B cell (primary cell): ENCODE results near the gene SIRPA. TPM values are rescaled to one million over a fixed set of nuclear protein-coding genes. Genes with fewer than 3 reads are reported as not detected.

Source experiments
- ATAC-seq: fragments of 200-7000 bp; cut with Tn5 transposase; one replicate; pipeline ENCODE4 v1.10.0; 2021; ENCODE audit warnings: low read depth, mild to moderate bottlenecking, moderate number of reproducible peaks, moderate library complexity
- CTCF ChIA-PET: fragments of 350-600 bp; sonication (Branson Sonifier 250); formaldehyde crosslinking; loops from one replicate; lab custom pipeline; 2021; ENCODE audit warnings: antibody characterized with exemption, inconsistent platforms; lab: Charles Lee
- POLR2A ChIA-PET: fragments of 350-600 bp; sonication (Branson Sonifier 250); formaldehyde crosslinking; loops from one replicate; lab custom pipeline; 2021; ENCODE audit warnings: antibody characterized with exemption; lab: Charles Lee
- DNase-seq: peaks from one replicate; pipeline ENCODE4 v3.0.0; 2013
- H2AFZ ChIP-seq: 2 replicates; pipeline ENCODE4 v1.6.1; 2012; ENCODE audit warnings: mild to moderate bottlenecking, low read depth, low read length; ENCODE audit not compliant: insufficient read depth, poor library complexity, severe bottlenecking
- H3K27ac ChIP-seq, 2 donors: 1 replicate in 1 of 2; 2 replicates in 1 of 2; pipeline ENCODE4 v1.5.1; 2012 to 2013; ENCODE audit warnings: low read length in 2 of 2, mild to moderate bottlenecking in 2 of 2, moderate library complexity in 1 of 2
- H3K27me3 ChIP-seq, 4 experiments: fragments of 200-600 bp in 1 of 4; sonication (generic) in 1 of 4; replicated peaks in 1 of 4; 1 replicate in 2 of 4; 2 replicates in 2 of 4; pipeline versions ENCODE4 v1.6.1 to v1.7.0; 2013 to 2016; ENCODE audit warnings: low read length in 3 of 4, mild to moderate bottlenecking in 2 of 4, mixed read lengths in 1 of 4, moderate library complexity in 1 of 4; ENCODE audit not compliant: insufficient read depth in 4 of 4, control insufficient read depth in 3 of 4; ENCODE audit errors: control extremely low read depth in 1 of 4
- H3K36me3 ChIP-seq, 2 experiments: replicated peaks in 1 of 2; 1 replicate in 1 of 2; 2 replicates in 1 of 2; pipeline versions ENCODE4 v1.6.1 to v1.7.1; 2013; ENCODE audit warnings: low read length in 1 of 2; ENCODE audit not compliant: insufficient read depth in 2 of 2, control insufficient read depth in 1 of 2; ENCODE audit errors: control extremely low read depth in 1 of 2, extremely low read depth in 1 of 2
- H3K4me1 ChIP-seq, 2 donors: fragments of 200-600 bp in 1 of 2; sonication (generic) in 1 of 2; 1 replicate in 1 of 2; 2 replicates in 1 of 2; pipeline versions ENCODE4 v1.5.1 to v1.6.1; 2013 to 2017; ENCODE audit warnings: low read length in 2 of 2; ENCODE audit not compliant: control insufficient read depth in 2 of 2, insufficient read depth in 2 of 2
- H3K4me2 ChIP-seq: replicated peaks from 2 replicates; pipeline ENCODE3; 2012; ENCODE audit warnings: mild to moderate bottlenecking, low read depth, low read length; ENCODE audit not compliant: poor library complexity, severe bottlenecking
- H3K4me3 ChIP-seq, 5 experiments: fragments of 200-600 bp in 1 of 5; sonication (generic) in 1 of 5; 1 replicate in 3 of 5; 2 replicates in 2 of 5; pipeline versions ENCODE4 v1.5.1 to v1.7.0; 2011 to 2016; ENCODE audit warnings: low read length in 4 of 5, mild to moderate bottlenecking in 4 of 5, low read depth in 2 of 5, control low read depth in 1 of 5, moderate library complexity in 1 of 5; ENCODE audit not compliant: insufficient read depth in 1 of 5; ENCODE audit errors: control extremely low read depth in 1 of 5, extremely low read depth in 1 of 5
- H3K79me2 ChIP-seq: fragments of 200-600 bp; sonication (generic); one replicate; pipeline ENCODE4 v1.6.0; 2016; ENCODE audit warnings: low read length; ENCODE audit not compliant: control insufficient read depth, insufficient read depth
- H3K9ac ChIP-seq: fragments of 200-600 bp; sonication (generic); 2 replicates; pipeline ENCODE4 v1.6.1; 2017; ENCODE audit warnings: mild to moderate bottlenecking, low read length, moderate library complexity
- H3K9me3 ChIP-seq, 3 donors: one replicate each; pipeline versions ENCODE4 v1.6.1 to v1.7.1; 2013; ENCODE audit warnings: low read length in 2 of 3; ENCODE audit not compliant: control insufficient read depth in 2 of 3, insufficient read depth in 1 of 3; ENCODE audit errors: control extremely low read depth in 1 of 3
- H4K20me1 ChIP-seq: 2 replicates; pipeline ENCODE4 v1.6.0; 2012; ENCODE audit warnings: mild to moderate bottlenecking, low read length; ENCODE audit not compliant: insufficient read depth, control insufficient read depth, poor library complexity, severe bottlenecking
- H3K27ac Mint-ChIP-seq: one replicate; pipeline ENCODE4 v1.8.0; 2021; ENCODE audit warnings: mixed read lengths
- H3K27me3 Mint-ChIP-seq: one replicate; pipeline ENCODE4 v1.8.0; 2021; ENCODE audit warnings: mixed read lengths
- H3K4me1 Mint-ChIP-seq: one replicate; pipeline ENCODE4 v1.8.0; 2021; ENCODE audit warnings: mixed read lengths
- H3K4me3 Mint-ChIP-seq: one replicate; pipeline ENCODE4 v1.8.0; 2021; ENCODE audit warnings: mixed read lengths
- H3K9me3 Mint-ChIP-seq: one replicate; pipeline ENCODE4 v1.8.0; 2022; ENCODE audit warnings: mixed read lengths; ENCODE audit not compliant: insufficient read depth
- CTCF ChIP-seq: fragments of 200-600 bp; IDR thresholded peaks from one replicate; pipeline ENCODE4 v1.8.0; 2022; ENCODE audit warnings: antibody characterized with exemption, mild to moderate bottlenecking
- EZH2 ChIP-seq: IDR thresholded peaks from 2 replicates; pipeline ENCODE4 v1.6.1; 2012; ENCODE audit warnings: borderline replicate concordance, low read depth, mild to moderate bottlenecking, moderate library complexity, low read length; ENCODE audit not compliant: insufficient read depth, poor library complexity, severe bottlenecking
- WGBS: methylation state at CpG from one replicate; pipeline ENCODE4 v1.1.5; 2013; ENCODE audit warnings: missing lambda C conversion rate; ENCODE audit not compliant: insufficient coverage; 5-methylcytosine and 5-hydroxymethylcytosine counted together
- intact Hi-C: fragments of 100-400 bp; cut with micrococcal nuclease; formaldehyde crosslinking; loops from one replicate; pipeline ENCODE4 v1.10.0; 2022
- polyA plus RNA-seq: library from polyadenylated mRNA; depleted of rRNA; stranded (reverse); fragments of >200 nt; gene quantifications from 2 replicates; pipeline ENCODE4 v1.2.3, GENCODE V29; 2012
- total RNA-seq, 2 donors: library from RNA; stranded (reverse); fragments of 120-200 nt in 1 of 2; gene quantifications; 1 replicate in 1 of 2; 2 replicates in 1 of 2; pipeline versions ENCODE4 v1.2.3 to v1.2.4, GENCODE V29; 2013 to 2022

SIRPA gene
- total and polyA plus RNA-seq, 2 donors (not counting 1 experiment from before 2014, with no cell fraction given): 0.94 to 10.2 TPM

GRCh38 chr20:1971893-1972586 lies 76.8 kb downstream of the SIRPA start:
- ATAC-seq (no peak), DNase-seq (no peak)
- no peaks in the 10 kb centered on the region for H3K36me3 ChIP-seq
- Mint-ChIP-seq H3K27ac (no peak overlapping the region), H3K4me1 (peaks cover 3% of the 10 kb centered on the region), H3K4me3 (no peak overlapping the region), H3K27me3 (peaks cover 36% of the 10 kb centered on the region), H3K9me3 (no peaks in the 10 kb centered on the region)
- POLR2A ChIA-PET: no interaction called here
- H3K27me3 ChIP-seq: peaks cover 0 to 7% (median 0%) of the 10 kb centered on the region in 4 experiments
- no peak overlapping the region for H3K4me3 ChIP-seq
- CTCF ChIA-PET: interaction anchor here (0.9 to 1.8 kb wide), 4 partner anchors 17 to 237 kb away, joined by 3 to 5 read pairs (median 4); no protein-coding TSS in a partner anchor
- H3K27ac ChIP-seq: no peak overlapping the region
- H2AFZ ChIP-seq: no peak overlapping the region
- no peak overlapping the region for H3K4me2 ChIP-seq
- intact Hi-C loops: no loop called here
- no peaks in the 10 kb centered on the region for H3K9me3 ChIP-seq
- TF ChIP-seq CTCF (no peak), EZH2 (no peak)
- no CpG with 5 or more reads among the region's 5 CpGs for WGBS
- H3K9ac ChIP-seq: no peak overlapping the region
- peaks cover 3 to 4% of the 10 kb centered on the region in 2 donors for H3K4me1 ChIP-seq
- H3K79me2 ChIP-seq: no peaks in the 10 kb centered on the region
- H4K20me1 ChIP-seq: no peaks in the 10 kb centered on the region
